T-cell (primary cell): ENCODE data around the gene PIP5K1A. TPM values are rescaled to one million over a fixed set of nuclear protein-coding genes. Genes with fewer than 3 reads are reported as not detected.
"Not testable (repeated sequence)": the region's sequence is repeated elsewhere in the genome, so short reads cannot be mapped to it uniquely, and the experiment has no call there.

Experiments
- ATAC-seq, 4 experiments: fragments of 200-7000 bp in 3 of 4; fragments of 150-1000 bp in 1 of 4; cut with Tn5 transposase; replicated peaks in 1 of 4; 1 replicate in 3 of 4; 2 replicates in 1 of 4; pipeline ENCODE4 v1.10.0; 2021; ENCODE audit warnings: moderate library complexity in 3 of 4, mild to moderate bottlenecking in 2 of 4, moderate number of reproducible peaks in 1 of 4
- CTCF ChIA-PET, 2 donors: fragments of 300-600 bp; sonication (Branson Sonifier 250); formaldehyde crosslinking; loops; one replicate each; lab custom pipeline; 2022; ENCODE audit warnings: antibody characterized with exemption in 2 of 2; lab: Charles Lee
- POLR2A ChIA-PET, 2 donors: fragments of 300-600 bp; sonication (Branson Sonifier 250); formaldehyde crosslinking; loops; one replicate each; lab custom pipeline; 2022; ENCODE audit warnings: antibody characterized with exemption in 2 of 2; lab: Charles Lee
- DNase-seq, 35 experiments: peaks; one replicate each; pipeline versions ENCODE4 v3.0.0 to v3.0.0-alpha.2; 2013 to 2023
- H3K27ac ChIP-seq: one replicate; pipeline ENCODE4 v1.5.1; 2013; ENCODE audit warnings: low read length
- H3K27me3 ChIP-seq, 2 experiments: replicated peaks in 1 of 2; 1 replicate in 1 of 2; 2 replicates in 1 of 2; pipeline versions ENCODE4 v1.6.1 to v1.7.0; 2013; ENCODE audit warnings: low read length in 1 of 2, mixed read lengths in 1 of 2; ENCODE audit not compliant: control insufficient read depth in 2 of 2, insufficient read depth in 2 of 2; ENCODE audit errors: extremely low read depth in 1 of 2
- H3K36me3 ChIP-seq, 2 donors: 1 replicate in 1 of 2; 2 replicates in 1 of 2; pipeline versions ENCODE4 v1.6.1 to v1.7.0; 2013; ENCODE audit warnings: low read length in 1 of 2; ENCODE audit not compliant: control insufficient read depth in 2 of 2, insufficient read depth in 1 of 2; ENCODE audit errors: extremely low read depth in 1 of 2
- H3K4me1 ChIP-seq, 2 experiments: 1 replicate in 1 of 2; 2 replicates in 1 of 2; pipeline versions ENCODE4 v1.6.1 to v1.7.0; 2013; ENCODE audit warnings: low read length in 2 of 2, mixed read lengths in 1 of 2; ENCODE audit not compliant: insufficient read depth in 2 of 2, control insufficient read depth in 1 of 2; ENCODE audit errors: extremely low read depth in 1 of 2
- H3K4me3 ChIP-seq, 2 donors: 1 replicate in 1 of 2; 2 replicates in 1 of 2; pipeline versions ENCODE4 v1.5.1 to v1.7.0; 2013; ENCODE audit warnings: mild to moderate bottlenecking in 2 of 2, low read length in 1 of 2, moderate library complexity in 1 of 2; ENCODE audit not compliant: control insufficient read depth in 1 of 2; ENCODE audit errors: extremely low read depth in 1 of 2
- H3K9me3 ChIP-seq: 2 replicates; pipeline ENCODE4 v1.7.0; 2013
- H3K27ac Mint-ChIP-seq, 2 donors: one replicate each; pipeline ENCODE4 v1.8.0; 2020 to 2021; ENCODE audit warnings: mild to moderate bottlenecking in 2 of 2, mixed read lengths in 2 of 2
- H3K27me3 Mint-ChIP-seq, 2 donors: one replicate each; pipeline ENCODE4 v1.8.0; 2021 to 2022; ENCODE audit warnings: mixed read lengths in 2 of 2
- H3K36me3 Mint-ChIP-seq: one replicate; pipeline ENCODE4 v1.8.0; 2021; ENCODE audit warnings: mixed read lengths
- H3K4me1 Mint-ChIP-seq, 3 donors: one replicate each; pipeline ENCODE4 v1.8.0; 2020 to 2022; ENCODE audit warnings: mixed read lengths in 3 of 3, mild to moderate bottlenecking in 1 of 3
- H3K4me3 Mint-ChIP-seq, 3 donors: one replicate each; pipeline ENCODE4 v1.8.0; 2020 to 2022; ENCODE audit warnings: mild to moderate bottlenecking in 3 of 3, mixed read lengths in 3 of 3, moderate library complexity in 3 of 3
- H3K9me3 Mint-ChIP-seq, 3 donors: one replicate each; pipeline ENCODE4 v1.8.0; 2020 to 2022; ENCODE audit warnings: mixed read lengths in 3 of 3
- WGBS: methylation state at CpG from one replicate; pipeline ENCODE4 v1.1.5; 2013; ENCODE audit warnings: missing lambda C conversion rate; ENCODE audit not compliant: insufficient coverage; 5-methylcytosine and 5-hydroxymethylcytosine counted together
- total RNA-seq, 35 experiments: library from RNA in 6 of 35; stranded (reverse) in 6 of 35; fragments of 120-200 nt in 1 of 35; gene quantifications; one replicate each; pipeline versions ENCODE4 v1.2.1 to v1.2.4 and lab custom pipeline; 2013 to 2026

Gene PIP5K1A
- total RNA-seq, 5 donors from 2014 or later (not counting 1 experiment from before 2014, with no cell fraction given) = 39.2 to 52.7 (median 48.0) TPM

- ChIA-PET CTCF (interaction anchor here (0.6 to 1.8 kb wide), 5 partner anchors 57 to 133 kb away, joined by 3 to 8 read pairs (median 4); no protein-coding TSS in a partner anchor), POLR2A (interaction anchor here in 1 of 2 donors (0.9 kb wide), 1 partner anchor 31 kb away, joined by 6 read pairs; no protein-coding TSS in a partner anchor)
- H3K27me3 Mint-ChIP-seq, H3K36me3 ChIP-seq, DNase-seq, H3K4me3 Mint-ChIP-seq, H3K27ac Mint-ChIP-seq, H3K4me3 ChIP-seq, H3K27me3 ChIP-seq, ATAC-seq, H3K36me3 Mint-ChIP-seq, H3K27ac ChIP-seq, H3K9me3 Mint-ChIP-seq, H3K9me3 ChIP-seq: not testable (repeated sequence)
- no CpG with 5 or more reads among the region's 17 CpGs for WGBS
- H3K4me1 ChIP-seq = peaks cover 10 to 29% of the 10 kb centered on the region in 2 experiments
- H3K4me1 Mint-ChIP-seq = peaks cover 35 to 41% (median 36%) of the 10 kb centered on the region in 3 donors
Measured at GRCh38 chr1:151194894-151195594, 3.3 kb upstream of the PIP5K1A start.

GRCh38 chr1:151196292-151196800 lies 2.0 kb upstream of the PIP5K1A start:
- CTCF ChIA-PET = interaction anchor here (0.7 to 1.8 kb wide), 4 partner anchors 23 to 190 kb away, joined by 7 to 14 read pairs (median 8); partner anchors contain the start of gene MINDY1 (in 1 of the 2)
- Histone ChIP-seq H3K4me1 (peaks cover 16 to 28% of the 10 kb centered on the region in 2 experiments), H3K27me3 (no peaks in the 10 kb centered on the region), H3K27ac (no peak overlapping the region), H3K4me3 (no peak overlapping the region), H3K9me3 (no peaks in the 10 kb centered on the region), H3K36me3 (no peaks in the 10 kb centered on the region)
- H3K4me1 Mint-ChIP-seq = peaks cover 34 to 37% (median 36%) of the 10 kb centered on the region in 3 donors
- ATAC-seq (peak in 1 of 4 experiments; percentile 28), DNase-seq (peak in 32 of 35 experiments; percentile 8 to 78 (median 40))
- peak overlapping the region in 2 of 3 donors; percentile 40 to 42 for H3K4me3 Mint-ChIP-seq
- peak overlapping the region in 1 of 2 donors; percentile 69 for H3K27ac Mint-ChIP-seq
- H3K27me3 Mint-ChIP-seq = no peaks in the 10 kb centered on the region
- POLR2A ChIA-PET = interaction anchor here in 1 of 2 donors (0.6 kb wide), 1 partner anchor 61 kb away, joined by 3 read pairs; no protein-coding TSS in a partner anchor
- 53% methylated on average over 8 of the region's 14 CpGs for WGBS
- H3K9me3 Mint-ChIP-seq = no peaks in the 10 kb centered on the region
- peaks cover 3% of the 10 kb centered on the region for H3K36me3 Mint-ChIP-seq

- CTCF ChIA-PET = no interaction called here
Measured at GRCh38 chr1:151197863-151198253, 494 bp upstream of the PIP5K1A start.

DNA sequence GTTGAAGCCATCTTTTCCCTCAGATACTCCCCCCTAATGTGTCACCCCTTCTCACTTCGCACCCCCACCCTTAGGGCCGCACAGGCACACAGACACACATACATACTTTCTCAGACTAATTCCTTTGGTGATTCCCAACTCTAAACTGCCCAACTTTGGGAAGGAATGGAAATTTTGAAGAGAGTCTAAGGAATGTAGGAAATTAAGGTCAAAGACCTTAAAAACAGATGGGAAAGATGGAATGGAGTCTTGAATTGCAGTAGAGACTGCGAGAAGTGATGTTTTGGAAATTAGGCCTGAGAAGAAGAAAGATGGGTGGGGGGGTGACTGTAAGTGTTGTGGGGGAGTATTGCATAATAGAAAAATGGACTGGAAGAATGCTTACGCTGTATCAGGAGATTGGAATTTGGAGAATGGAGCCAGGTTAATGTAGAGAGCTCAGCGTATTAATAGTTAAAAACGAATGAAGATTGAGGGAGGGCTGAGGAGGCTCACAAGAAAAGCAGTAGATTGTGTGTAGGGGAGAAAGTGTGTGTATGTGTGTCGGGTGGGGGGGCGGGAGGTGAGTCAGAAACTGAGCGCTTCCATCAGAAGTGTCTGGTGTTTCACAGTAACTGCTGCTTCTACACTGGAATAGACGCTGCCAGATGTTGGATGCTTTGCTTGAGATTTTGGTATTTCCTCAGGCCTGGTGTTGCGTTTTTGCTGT lies 1.7 kb downstream of the PIP5K1A start:
- no peaks in the 10 kb centered on the region for H3K9me3 Mint-ChIP-seq
- H3K27ac ChIP-seq = peak overlapping the region; percentile 27
- no peak for ATAC-seq
- H3K4me1 ChIP-seq = peaks cover 16 to 37% of the 10 kb centered on the region in 2 experiments
- H3K9me3 ChIP-seq = no peaks in the 10 kb centered on the region
- H3K4me3 Mint-ChIP-seq = peak overlapping the region; percentile 98 to 100 (median 99)
- POLR2A ChIA-PET = interaction anchor here (0.5 to 1.0 kb wide), 3 partner anchors 10 to 217 kb away, joined by 4 to 7 read pairs (median 5); partner anchors contain the start of gene VPS72 (in 1 of the 2)
- peaks cover 51 to 58% (median 55%) of the 10 kb centered on the region in 3 donors for H3K4me1 Mint-ChIP-seq
- DNase-seq = peak in 1 of 35 experiments; percentile 25
- CTCF ChIA-PET = interaction anchor here in 1 of 2 donors (0.5 kb wide), 1 partner anchor 99 kb away, joined by 4 read pairs; no protein-coding TSS in a partner anchor
- H3K4me3 ChIP-seq = peak overlapping the region; percentile 73 to 97
- no peaks in the 10 kb centered on the region for H3K27me3 Mint-ChIP-seq
- peaks cover 3% of the 10 kb centered on the region for H3K36me3 Mint-ChIP-seq
- peaks cover 0 to 3% of the 10 kb centered on the region in 2 donors for H3K36me3 ChIP-seq
- peak overlapping the region; percentile 94 to 95 for H3K27ac Mint-ChIP-seq
- 35% methylated on average over 7 of the region's 11 CpGs for WGBS
- no peaks in the 10 kb centered on the region for H3K27me3 ChIP-seq

More at GRCh38 chr1:151197863-151198253, 494 bp upstream of the PIP5K1A start:
- peak overlapping the region; percentile 73 to 97 for H3K4me3 ChIP-seq
- POLR2A ChIA-PET = interaction anchor here in 1 of 2 donors (1.4 kb wide), 1 partner anchor 8 kb away, joined by 3 read pairs; the partner anchor contains the start of gene VPS72
- H3K27ac Mint-ChIP-seq = peak overlapping the region; percentile 94 to 95
- no peaks in the 10 kb centered on the region for H3K9me3 ChIP-seq
- no peaks in the 10 kb centered on the region for H3K36me3 ChIP-seq
- peaks cover 3% of the 10 kb centered on the region for H3K36me3 Mint-ChIP-seq
- peaks cover 40 to 47% (median 45%) of the 10 kb centered on the region in 3 donors for H3K4me1 Mint-ChIP-seq
- peak overlapping the region; percentile 98 to 100 (median 99) for H3K4me3 Mint-ChIP-seq
- WGBS = 16% methylated on average over 7 of the region's 10 CpGs
- peak overlapping the region; percentile 64 for H3K27ac ChIP-seq
- H3K4me1 ChIP-seq = peaks cover 16 to 32% of the 10 kb centered on the region in 2 experiments
- H3K27me3 ChIP-seq = no peaks in the 10 kb centered on the region
- DNase-seq = no peak
- ATAC-seq = no peak
- H3K9me3 Mint-ChIP-seq = no peaks in the 10 kb centered on the region
- no peaks in the 10 kb centered on the region for H3K27me3 Mint-ChIP-seq

DNA sequence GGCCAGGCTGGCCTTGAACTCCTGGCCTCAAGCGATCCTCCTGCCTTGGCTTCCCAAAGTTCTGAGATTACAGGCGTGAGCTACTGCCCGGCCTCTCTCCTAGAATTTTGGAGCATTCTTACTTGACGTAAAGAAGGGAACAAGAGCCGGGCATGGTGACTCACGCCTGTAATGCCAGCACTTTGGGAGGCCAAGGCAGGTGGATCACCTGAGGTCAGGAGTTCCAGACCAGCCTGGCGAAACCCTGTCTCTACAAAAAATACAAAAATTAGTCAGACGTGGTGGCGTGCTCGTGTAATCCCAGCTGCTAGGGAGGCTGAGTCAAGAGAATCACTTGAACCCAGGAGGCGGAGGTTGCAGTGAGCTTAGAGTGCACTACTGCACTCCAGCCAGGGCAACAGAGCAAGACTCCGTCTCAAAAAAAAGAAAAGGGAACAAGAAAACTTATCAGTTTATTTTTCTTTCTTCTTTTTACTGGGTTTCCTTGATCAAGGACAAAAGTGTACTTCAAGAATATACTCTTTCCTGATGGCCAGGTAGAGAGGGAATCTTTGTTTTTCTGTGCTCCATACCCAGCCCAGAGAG lies 7.1 kb downstream of the PIP5K1A start:
- WGBS = 87% methylated on average over 12 of the region's 12 CpGs
- not testable (repeated sequence) for H3K36me3 Mint-ChIP-seq, H3K27me3 Mint-ChIP-seq, DNase-seq, H3K27ac Mint-ChIP-seq, H3K9me3 Mint-ChIP-seq, ATAC-seq, H3K27me3 ChIP-seq, H3K27ac ChIP-seq, H3K9me3 ChIP-seq, H3K4me3 Mint-ChIP-seq, H3K4me3 ChIP-seq
- Histone ChIP-seq H3K36me3 (peaks cover 4 to 30% of the 10 kb centered on the region in 2 donors), H3K4me1 (peaks cover 4 to 11% of the 10 kb centered on the region in 2 experiments)
- ChIA-PET POLR2A (interaction anchor here in 1 of 2 donors (0.6 kb wide), 1 partner anchor 419 kb away, joined by 4 read pairs; no protein-coding TSS in a partner anchor), CTCF (interaction anchor here in 1 of 2 donors (0.9 kb wide), 1 partner anchor 106 kb away, joined by 5 read pairs; no protein-coding TSS in a partner anchor)
- H3K4me1 Mint-ChIP-seq = peaks cover 25 to 32% (median 26%) of the 10 kb centered on the region in 3 donors
